H9 (cell line): ENCODE data around the gene DHX58. TPM values are rescaled to one million over a fixed set of nuclear protein-coding genes. Genes with fewer than 3 reads are reported as not detected.

ENCODE experiments used
- DNase-seq: peaks from one replicate; pipeline ENCODE4 v3.0.0-alpha.2; 2017
- H2AFZ ChIP-seq: one replicate; pipeline ENCODE4 v1.6.1; 2013; ENCODE audit warnings: mild to moderate bottlenecking, low read length, control low read depth, moderate library complexity
- H2AK5ac ChIP-seq: 2 replicates; pipeline ENCODE4 v1.6.1; 2013; ENCODE audit warnings: low read length, control low read depth, mixed read lengths; ENCODE audit not compliant: insufficient read length
- H2BK120ac ChIP-seq: one replicate; pipeline ENCODE4 v1.6.1; 2013; ENCODE audit warnings: low read depth, mild to moderate bottlenecking, low read length, control low read depth, inconsistent platforms; ENCODE audit not compliant: poor library complexity, severe bottlenecking
- H2BK12ac ChIP-seq: 2 replicates; pipeline ENCODE4 v1.6.1; 2013; ENCODE audit warnings: low read length, control low read depth, mixed read lengths, low read depth; ENCODE audit not compliant: insufficient read length
- H2BK15ac ChIP-seq: 2 replicates; pipeline ENCODE4 v1.6.1; 2013; ENCODE audit warnings: low read depth, low read length, control low read depth
- H2BK20ac ChIP-seq: one replicate; pipeline ENCODE4 v1.6.1; 2013; ENCODE audit warnings: low read depth, mild to moderate bottlenecking, low read length, control low read depth, inconsistent platforms; ENCODE audit not compliant: poor library complexity, severe bottlenecking
- H2BK5ac ChIP-seq: 2 replicates; pipeline ENCODE4 v1.6.1; 2013; ENCODE audit warnings: low read length, control low read depth, mixed read lengths; ENCODE audit not compliant: insufficient read length
- H3K14ac ChIP-seq: 2 replicates; pipeline ENCODE4 v1.6.1; 2013; ENCODE audit warnings: low read length, control low read depth; ENCODE audit not compliant: insufficient read depth
- H3K18ac ChIP-seq: 2 replicates; pipeline ENCODE4 v1.6.1; 2013; ENCODE audit warnings: low read depth, mild to moderate bottlenecking, mixed read lengths, low read length, control low read depth; ENCODE audit not compliant: insufficient read length
- H3K23ac ChIP-seq: 2 replicates; pipeline ENCODE4 v1.6.1; 2013; ENCODE audit warnings: low read length, control low read depth, mixed read lengths, low read depth; ENCODE audit not compliant: insufficient read length
- H3K23me2 ChIP-seq: 2 replicates; pipeline ENCODE4 v1.6.1; 2013; ENCODE audit warnings: low read depth, mild to moderate bottlenecking, mixed read lengths, low read length, control low read depth; ENCODE audit not compliant: insufficient read length, poor library complexity, severe bottlenecking
- H3K27ac ChIP-seq: 2 replicates; pipeline ENCODE4 v1.5.1; 2013; ENCODE audit warnings: low read length, control low read depth, mixed read lengths, low read depth; ENCODE audit not compliant: insufficient read length
- H3K27me3 ChIP-seq: 2 replicates; pipeline ENCODE4 v1.6.1; 2013; ENCODE audit warnings: low read length, control low read depth, inconsistent platforms; ENCODE audit not compliant: insufficient read depth
- H3K4ac ChIP-seq: 2 replicates; pipeline ENCODE4 v1.6.1; 2013; ENCODE audit warnings: low read depth, mild to moderate bottlenecking, control low read depth, inconsistent platforms, low read length, moderate library complexity
- H3K4me1 ChIP-seq: 2 replicates; pipeline ENCODE4 v1.6.1; 2013; ENCODE audit warnings: low read length, control low read depth, inconsistent platforms; ENCODE audit not compliant: insufficient read depth
- H3K4me2 ChIP-seq: 2 replicates; pipeline ENCODE4 v1.6.1; 2013; ENCODE audit warnings: low read length, control low read depth, mixed read lengths; ENCODE audit not compliant: insufficient read length, insufficient read depth
- H3K56ac ChIP-seq: 2 replicates; pipeline ENCODE4 v1.6.1; 2013; ENCODE audit warnings: low read depth, mild to moderate bottlenecking, mixed read lengths, low read length, control low read depth; ENCODE audit not compliant: insufficient read length
- H3K79me1 ChIP-seq: 2 replicates; pipeline ENCODE4 v1.6.1; 2013; ENCODE audit warnings: low read depth, mild to moderate bottlenecking, moderate library complexity, low read length, control low read depth, inconsistent platforms; ENCODE audit not compliant: insufficient read depth, poor library complexity, severe bottlenecking
- H3K79me2 ChIP-seq: 2 replicates; pipeline ENCODE4 v1.6.1; 2013; ENCODE audit warnings: low read length, control low read depth, inconsistent platforms; ENCODE audit not compliant: insufficient read depth
- H3K9ac ChIP-seq: 2 replicates; pipeline ENCODE4 v1.6.1; 2013; ENCODE audit warnings: low read length, control low read depth, mixed read lengths; ENCODE audit not compliant: insufficient read length; ENCODE audit errors: extremely low read depth
- H3K9me3 ChIP-seq: one replicate; pipeline ENCODE4 v1.6.1; 2013; ENCODE audit warnings: low read depth, low read length, inconsistent platforms; ENCODE audit not compliant: control insufficient read depth
- H3T11ph ChIP-seq: one replicate; pipeline ENCODE4 v1.6.1; 2013; ENCODE audit warnings: mild to moderate bottlenecking, low read length, control low read depth, inconsistent platforms
- H4K20me1 ChIP-seq: one replicate; pipeline ENCODE4 v1.6.1; 2013; ENCODE audit not compliant: control insufficient read depth, insufficient read length, insufficient read depth
- H4K5ac ChIP-seq: 2 replicates; pipeline ENCODE4 v1.6.1; 2013; ENCODE audit warnings: low read depth, mild to moderate bottlenecking, mixed read lengths, low read length, control low read depth; ENCODE audit not compliant: insufficient read length
- H4K8ac ChIP-seq: replicated peaks from 2 replicates; pipeline ENCODE4 v1.6.1; 2013; ENCODE audit warnings: low read length, control low read depth, mixed read lengths, low read depth; ENCODE audit not compliant: insufficient read length
- H4K91ac ChIP-seq: 2 replicates; pipeline ENCODE4 v1.6.1; 2013; ENCODE audit warnings: low read depth, mild to moderate bottlenecking, moderate library complexity, mixed read lengths, low read length, control low read depth; ENCODE audit not compliant: insufficient read length
- H3K27ac Mint-ChIP-seq, 3 experiments: 2 replicates in 2 of 3; 3 replicates in 1 of 3; pipeline ENCODE4 v1.8.0; 2020 to 2021; ENCODE audit warnings: mixed read lengths in 3 of 3, mild to moderate bottlenecking in 1 of 3, moderate library complexity in 1 of 3
- H3K27me3 Mint-ChIP-seq: 2 replicates; pipeline ENCODE4 v1.8.0; 2021; ENCODE audit warnings: low read depth, mild to moderate bottlenecking, moderate library complexity, mixed read lengths
- H3K36me3 Mint-ChIP-seq, 3 experiments: 2 replicates in 2 of 3; 3 replicates in 1 of 3; pipeline ENCODE4 v1.8.0; 2020 to 2021; ENCODE audit warnings: low read depth in 3 of 3, mixed read lengths in 3 of 3; ENCODE audit not compliant: insufficient read depth in 1 of 3
- H3K4me1 Mint-ChIP-seq, 2 experiments: 2 replicates each; pipeline ENCODE4 v1.8.0; 2020; ENCODE audit warnings: mixed read lengths in 2 of 2
- H3K4me3 Mint-ChIP-seq, 2 experiments: 2 replicates in 1 of 2; 3 replicates in 1 of 2; pipeline ENCODE4 v1.8.0; 2020 to 2021; ENCODE audit warnings: mild to moderate bottlenecking in 2 of 2, mixed read lengths in 2 of 2, moderate library complexity in 1 of 2
- H3K9me3 Mint-ChIP-seq, 2 experiments: 2 replicates in 1 of 2; 3 replicates in 1 of 2; pipeline ENCODE4 v1.8.0; 2020; ENCODE audit warnings: mild to moderate bottlenecking in 2 of 2, mixed read lengths in 2 of 2, moderate library complexity in 1 of 2
- CTCF ChIP-seq: fragments of 200-600 bp; sonication (generic); conservative IDR thresholded peaks from 3 replicates; pipeline ENCODE4 v1.8.0; 2021; ENCODE audit warnings: antibody characterized with exemption, mild to moderate bottlenecking
- WGBS: extraction: QIAGEN DNeasy Blood & Tissue Kit; methylation state at CpG from one replicate; pipeline ENCODE4 v1.1.7; 2013; ENCODE audit warnings: missing lambda C conversion rate, low lambda C conversion rate, mixed read lengths; ENCODE audit not compliant: insufficient read length; ENCODE audit errors: extremely low coverage; 5-methylcytosine and 5-hydroxymethylcytosine counted together
- total RNA-seq: library from RNA; stranded (reverse); gene quantifications from 2 replicates; pipeline ENCODE4 v1.2.1, GENCODE V29; 2021

Gene DHX58
- total RNA-seq, 1 experiment from 2014 or later: 3.9 TPM

GRCh38 chr17:42135664-42136653 lies 23.4 kb upstream of the DHX58 start:
- no peaks in the 10 kb centered on the region for H3K27me3 ChIP-seq
- peak; percentile 82 for DNase-seq
- H2BK12ac ChIP-seq: peak overlapping the region; percentile 15
- no peak overlapping the region for H2BK20ac ChIP-seq
- no peak overlapping the region for H3K9ac ChIP-seq
- no peak overlapping the region for H4K5ac ChIP-seq
- peak overlapping the region; percentile 90 to 94 (median 92) for H3K27ac Mint-ChIP-seq
- peak overlapping the region; percentile 66 for H2AK5ac ChIP-seq
- WGBS: no CpG with 5 or more reads among the region's 15 CpGs
- H3K27me3 Mint-ChIP-seq: no peaks in the 10 kb centered on the region
- H3K4me3 Mint-ChIP-seq: no peak overlapping the region
- no peak overlapping the region for H3K18ac ChIP-seq
- no peaks in the 10 kb centered on the region for H3K23me2 ChIP-seq
- H2BK120ac ChIP-seq: no peak overlapping the region
- H2BK15ac ChIP-seq: no peak overlapping the region
- H3K9me3 ChIP-seq: no peaks in the 10 kb centered on the region
- H3K4ac ChIP-seq: no peak overlapping the region
- peaks cover 2% of the 10 kb centered on the region; the same call in 1 of the 2 replicates for H3K79me2 ChIP-seq
- no peak overlapping the region for H2AFZ ChIP-seq
- peak overlapping the region; percentile 50 for H3K27ac ChIP-seq
- peaks cover 0 to 16% (median 1%) of the 10 kb centered on the region in 3 experiments; a peak in 3 of 7 replicates for H3K36me3 Mint-ChIP-seq
- H3K23ac ChIP-seq: no peak overlapping the region
- no peak overlapping the region for H2BK5ac ChIP-seq
- H3K4me1 Mint-ChIP-seq: peaks cover 30 to 40% of the 10 kb centered on the region in 2 experiments
- H3K56ac ChIP-seq: no peak overlapping the region
- H3K79me1 ChIP-seq: peaks cover 9% of the 10 kb centered on the region
- no peaks in the 10 kb centered on the region for H3K9me3 Mint-ChIP-seq
- no peaks in the 10 kb centered on the region for H4K20me1 ChIP-seq
- no peak for TF ChIP-seq CTCF
- H3K14ac ChIP-seq: no peak overlapping the region; the same call in 1 of the 2 replicates
- H3T11ph ChIP-seq: no peak overlapping the region
- no peak overlapping the region for H3K4me2 ChIP-seq
- no peak overlapping the region for H4K91ac ChIP-seq
- no peak overlapping the region for H4K8ac ChIP-seq
- H3K4me1 ChIP-seq: peaks cover 5% of the 10 kb centered on the region; the same call in 1 of the 2 replicates
